ENCODE data around the gene ERMN.
A peak's percentile ranks its signal among the peaks of the same experiment; 100 is the strongest.

Gene ERMN

GRCh38 chr2:157327621-157328500 is 2.2 kb upstream of the ERMN start:
- DNase-seq = peak; percentile 56

DNA sequence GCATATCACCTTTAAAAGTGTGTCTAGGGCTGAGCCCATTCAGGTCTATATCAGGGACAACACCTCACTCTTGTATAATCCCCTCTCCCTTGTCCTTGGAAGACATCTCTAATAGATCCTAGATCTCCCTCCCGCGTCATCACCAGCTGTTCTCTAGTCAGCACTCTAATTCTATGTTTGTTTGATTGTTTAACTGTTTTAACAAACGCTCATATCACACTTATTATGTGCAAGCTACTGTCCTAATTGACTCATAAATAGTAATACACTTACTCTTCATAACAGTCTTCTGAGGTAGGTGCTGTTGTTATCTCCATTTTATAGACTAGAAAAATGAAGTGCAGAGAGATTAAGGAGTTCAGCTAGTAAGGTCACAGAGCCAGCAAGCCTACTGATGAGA is 1.6 kb upstream of the ERMN start:
- DNase-seq = no peak

- no peak for DNase-seq
Measured at GRCh38 chr2:157326698-157327097, 1.1 kb upstream of the ERMN start.

DNA sequence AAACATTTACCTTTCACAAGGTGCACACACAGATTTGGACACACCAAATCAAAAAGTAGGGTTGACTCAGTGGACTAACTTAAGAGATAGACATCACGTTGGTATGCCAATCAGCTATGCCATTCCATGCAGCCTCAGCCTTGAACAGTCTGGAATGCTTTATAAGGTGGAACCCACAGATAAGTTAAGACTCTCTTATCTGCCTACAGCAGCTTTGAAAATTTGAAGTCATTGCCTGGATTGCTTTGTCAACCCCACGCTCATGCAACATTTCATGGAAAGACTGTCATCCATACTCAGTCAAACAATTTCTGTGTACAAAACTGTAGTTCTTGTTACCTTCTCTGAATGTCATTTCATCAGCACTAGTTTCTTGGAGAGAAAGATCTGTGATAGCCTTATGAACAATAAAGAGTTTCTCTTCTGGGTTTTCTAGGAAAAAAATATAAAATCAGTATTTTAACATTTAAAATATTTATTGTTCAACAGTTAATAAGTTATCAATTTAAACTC is 1.2 kb downstream of the ERMN start:
- no peak for DNase-seq

GRCh38 chr2:157322432-157322831 is 3.2 kb downstream of the ERMN start:
- DNase-seq = no peak

DNA sequence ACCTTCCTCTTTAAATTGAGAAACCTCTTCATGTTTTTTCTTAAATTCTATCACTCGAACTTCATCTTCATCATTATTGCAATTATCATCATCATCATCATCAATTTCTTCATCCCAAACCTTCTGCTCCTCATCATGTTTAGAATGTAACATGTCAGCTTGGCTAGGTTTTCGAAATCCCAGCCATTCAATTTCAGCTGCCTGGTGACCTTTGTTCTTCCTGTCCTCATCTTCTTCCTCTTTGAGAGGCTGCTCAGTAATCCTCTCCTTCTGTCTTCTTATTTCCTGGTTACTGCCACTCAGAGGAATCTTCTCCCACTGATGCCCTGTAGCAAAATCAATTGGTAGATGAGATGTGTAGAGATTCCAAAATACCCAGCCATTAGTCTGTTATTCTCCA is 4.2 kb downstream of the ERMN start:
- DNase-seq = no peak

GRCh38 chr2:157320409-157320808 is 5.2 kb downstream of the ERMN start:
- DNase-seq = no peak

GRCh38 chr2:157319795-157320194 is 5.8 kb downstream of the ERMN start:
- DNase-seq = no peak

GRCh38 chr2:157318884-157319283 is 6.7 kb downstream of the ERMN start:
- no peak for DNase-seq

DNA sequence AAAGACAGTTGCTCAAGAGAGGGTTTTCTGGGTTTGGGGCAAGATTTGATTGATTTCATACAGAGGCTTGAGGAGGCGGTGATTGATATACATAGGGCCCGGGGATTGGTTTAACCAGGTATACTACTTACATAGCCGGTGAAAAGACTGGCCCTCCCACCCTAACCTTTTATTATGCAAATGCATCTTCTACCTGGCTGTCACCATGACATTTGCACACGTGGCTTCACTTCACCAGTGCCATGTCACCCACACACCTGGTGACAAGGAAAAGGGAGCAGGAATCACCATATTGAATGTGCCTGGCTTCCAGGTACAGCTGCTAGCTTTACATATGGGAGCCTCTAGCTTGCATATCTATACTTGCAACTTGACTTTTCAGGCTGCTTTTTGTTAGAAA is 9.7 kb downstream of the ERMN start:
- no peak for DNase-seq

DNA sequence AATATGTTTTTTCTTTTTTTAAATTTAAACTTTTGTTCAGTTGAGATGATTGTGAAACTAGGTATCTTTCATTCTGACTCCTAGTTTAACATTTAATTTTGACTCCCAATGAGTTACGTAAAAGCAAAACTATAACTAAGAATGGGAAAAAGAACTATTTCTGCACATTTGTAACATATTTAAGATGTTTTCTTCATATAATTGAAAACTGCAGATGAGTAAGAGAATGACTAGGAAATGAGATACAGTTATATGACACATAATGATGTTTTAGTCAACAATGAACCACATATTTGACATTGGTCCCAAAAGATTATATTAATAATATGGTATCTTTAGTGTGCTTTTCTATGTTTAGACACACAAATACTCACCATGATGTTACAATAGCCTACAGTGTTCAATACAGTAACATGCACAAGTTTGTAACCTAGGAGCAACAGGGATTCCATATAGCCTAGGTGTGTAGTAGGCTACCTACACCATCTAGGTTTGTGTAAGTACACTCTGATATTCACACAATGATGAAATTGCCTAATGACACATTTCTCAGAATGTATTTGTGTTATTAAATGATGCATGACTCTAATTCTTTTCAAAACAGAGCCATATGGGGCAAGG is 12.6 kb downstream of the ERMN start:
- no peak for DNase-seq

DNA sequence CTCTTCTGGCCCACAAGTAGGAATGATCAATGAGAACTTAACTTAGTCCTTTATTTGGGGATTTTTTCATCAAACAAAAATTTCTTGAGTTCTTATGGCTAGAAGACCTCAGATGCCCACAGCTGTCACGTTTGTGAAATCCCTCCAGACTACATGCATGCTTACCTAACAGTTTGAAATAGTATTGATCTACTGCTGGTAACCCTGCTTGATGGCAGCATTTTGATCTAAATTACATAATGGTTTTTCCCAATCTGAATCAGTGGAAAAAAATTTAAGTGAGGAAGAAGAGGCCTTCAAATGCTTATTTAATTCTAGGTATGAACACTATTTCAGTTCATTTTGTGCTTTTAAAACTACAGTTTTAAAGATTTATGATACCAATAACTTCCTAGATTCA is 13.9 kb downstream of the ERMN start:
- DNase-seq = no peak

DNA sequence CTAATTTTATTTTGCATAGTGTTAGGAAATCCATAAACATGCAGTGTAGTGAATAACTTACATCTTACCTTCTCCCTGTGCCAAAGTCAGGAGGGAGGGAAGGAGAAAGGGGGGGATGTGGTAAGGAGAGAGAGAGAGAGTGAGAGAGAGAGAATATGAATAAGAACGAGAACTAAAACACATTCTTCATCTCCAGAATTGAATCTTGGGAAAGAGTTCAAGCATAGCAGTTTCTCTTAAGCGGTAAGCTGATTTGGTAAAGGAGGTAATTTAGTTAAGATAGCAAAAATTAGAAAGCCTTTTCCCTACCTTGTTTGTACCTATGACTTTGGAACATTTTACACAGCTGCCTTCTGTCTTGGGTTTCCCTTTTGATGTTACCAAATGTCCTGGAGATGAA is 15.7 kb downstream of the ERMN start:
- DNase-seq = no peak

- DNase-seq = no peak
Measured at GRCh38 chr2:157307021-157307420, 18.6 kb downstream of the ERMN start.

GRCh38 chr2:157305723-157306110 is 19.9 kb downstream of the ERMN start:
- DNase-seq = no peak

DNA sequence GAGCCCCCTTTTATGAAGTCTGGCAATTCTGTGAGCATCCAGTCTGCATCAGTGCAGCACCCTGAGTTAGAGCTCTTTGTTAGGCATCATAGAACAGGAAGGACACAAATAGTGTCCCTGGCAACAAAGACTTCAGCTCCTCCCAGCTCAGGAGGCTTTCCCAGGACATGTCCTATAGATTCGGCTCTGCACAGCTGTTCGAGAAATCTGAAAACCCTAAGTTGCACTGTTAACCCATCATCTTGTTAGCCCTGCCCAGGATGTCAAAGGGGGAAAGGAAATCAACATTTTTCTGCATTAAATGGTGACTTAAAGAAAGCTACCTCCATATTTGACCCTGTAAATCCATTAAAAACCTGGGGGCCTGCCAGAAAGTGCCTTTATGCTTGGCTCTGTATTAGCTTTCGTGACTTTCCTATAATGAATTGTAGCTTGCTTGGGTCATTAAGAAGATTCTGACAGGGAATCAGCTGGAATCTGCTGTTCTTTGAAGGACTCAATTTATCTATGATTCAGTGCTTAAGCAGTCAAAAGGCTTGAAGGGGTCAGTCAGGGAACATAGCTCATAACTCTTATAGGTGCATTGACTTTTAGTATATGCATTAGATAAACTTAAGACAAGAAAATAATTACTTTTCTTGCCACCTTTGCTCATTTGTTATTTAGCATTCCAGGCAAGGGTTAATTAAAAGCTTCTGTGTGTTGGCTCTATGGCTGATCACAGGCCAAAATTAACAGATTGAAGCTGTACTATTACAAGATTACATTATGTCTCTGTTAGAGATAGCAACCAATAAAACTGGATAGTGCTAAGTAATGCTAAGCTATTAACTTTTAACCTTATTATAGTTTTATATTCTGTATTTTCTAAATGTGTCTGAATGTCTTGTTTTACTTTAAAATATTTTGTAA is 20.6 kb downstream of the ERMN start:
- no peak for DNase-seq

DNA sequence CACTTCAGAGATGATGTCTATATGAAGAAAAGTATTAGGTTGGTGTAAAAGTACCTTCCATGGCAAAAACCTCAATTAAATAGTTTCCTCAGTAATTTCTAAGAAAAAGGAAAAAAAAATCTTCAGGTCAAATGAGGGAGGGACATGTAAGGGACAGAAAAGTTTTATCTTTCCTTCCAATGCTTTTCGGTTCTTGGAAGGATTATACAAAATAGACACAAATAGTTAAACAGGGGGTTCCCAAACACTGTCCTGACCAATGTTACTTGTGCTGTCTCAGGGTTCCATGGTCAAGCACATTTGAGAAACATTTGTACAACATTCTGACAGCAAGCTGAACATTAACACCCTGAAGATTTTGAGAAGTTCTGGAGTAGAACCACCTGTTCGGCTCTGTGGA is 22.0 kb downstream of the ERMN start:
- DNase-seq = no peak

DNA sequence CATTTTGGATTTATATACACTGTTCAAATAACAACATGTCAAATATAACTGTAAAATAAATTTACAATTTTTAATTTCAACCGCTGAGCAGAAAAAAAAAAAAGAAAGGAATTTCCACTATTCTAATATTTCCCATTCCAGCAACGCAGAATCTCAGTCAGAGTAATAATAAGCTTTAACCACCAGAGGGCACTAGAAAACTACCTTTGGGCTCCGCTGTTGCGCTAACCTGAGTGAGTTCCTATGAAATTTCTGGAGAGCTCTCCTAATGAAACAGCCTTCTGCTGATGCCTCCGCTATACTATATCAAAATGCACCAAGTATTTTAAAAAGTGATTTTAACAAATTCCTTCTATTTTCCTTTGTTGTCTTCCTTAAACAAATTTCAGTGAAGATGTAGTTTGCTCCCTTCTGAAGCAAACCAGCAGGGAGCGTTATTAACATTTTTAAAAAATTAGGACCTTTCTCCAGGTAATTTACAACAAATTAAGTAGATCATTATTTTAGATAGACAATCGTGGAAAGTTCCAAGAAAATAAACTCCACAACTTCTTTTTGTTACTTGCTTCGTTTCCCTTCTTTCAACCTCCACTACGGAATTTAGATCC is 23.0 kb downstream of the ERMN start:
- DNase-seq = no peak

DNA sequence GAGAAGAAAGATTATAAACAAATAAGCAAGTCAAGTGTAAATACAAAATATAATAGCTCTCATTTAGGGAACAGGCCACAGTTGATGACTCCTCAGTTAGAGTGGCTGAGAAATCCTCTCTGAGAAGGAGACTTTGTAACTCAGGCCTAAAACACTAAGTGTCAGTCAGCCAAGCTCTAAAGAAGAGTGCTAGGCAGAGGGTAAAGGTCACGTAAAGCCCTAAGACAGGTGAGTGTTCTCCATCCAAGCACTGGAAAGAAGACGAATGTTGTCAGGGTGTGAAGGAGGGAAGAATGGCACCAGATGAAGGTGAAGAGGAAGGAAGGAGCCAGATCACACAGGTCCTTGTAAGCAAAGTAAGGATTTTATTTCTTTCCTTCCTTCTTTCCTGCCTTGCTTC is 24.3 kb downstream of the ERMN start:
- no peak for DNase-seq

DNA sequence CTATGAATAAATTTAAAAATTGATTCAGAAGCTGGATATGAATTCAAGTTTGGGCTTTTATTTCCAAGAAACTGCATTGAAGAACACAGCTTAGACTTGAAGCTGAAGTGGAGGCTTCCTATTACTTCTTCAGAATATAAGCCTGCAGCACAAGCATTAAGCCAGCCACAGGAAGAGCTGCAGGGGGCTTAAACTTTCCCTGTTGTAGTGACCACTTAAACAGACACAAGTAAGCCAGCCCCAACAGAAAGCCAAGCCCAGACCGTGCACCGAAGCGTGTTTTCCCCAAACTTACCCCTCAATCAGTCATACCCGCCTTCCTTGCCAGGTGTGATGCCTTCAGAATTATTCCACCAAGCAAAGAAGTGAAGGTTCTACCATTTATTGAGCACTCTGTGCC is 28.7 kb downstream of the ERMN start:
- DNase-seq = no peak

DNA sequence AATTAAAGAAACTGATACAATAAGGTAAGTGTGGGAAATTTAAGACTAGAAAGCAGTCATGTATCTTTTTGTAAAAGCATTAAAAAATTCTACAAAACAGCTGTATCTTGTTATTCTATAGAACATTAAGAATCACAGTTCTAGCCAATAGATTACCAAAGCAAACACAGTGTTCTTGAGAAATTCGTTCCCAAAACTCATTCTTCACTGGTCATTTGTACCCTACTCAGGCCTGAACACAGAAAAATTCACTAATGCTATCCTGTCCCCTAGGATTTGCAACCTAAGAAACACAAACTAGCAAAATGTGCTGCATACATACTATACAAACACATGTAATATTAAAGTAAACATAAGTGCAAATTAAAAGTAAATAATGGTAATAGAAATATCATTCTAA is 29.1 kb downstream of the ERMN start:
- DNase-seq = no peak

DNA sequence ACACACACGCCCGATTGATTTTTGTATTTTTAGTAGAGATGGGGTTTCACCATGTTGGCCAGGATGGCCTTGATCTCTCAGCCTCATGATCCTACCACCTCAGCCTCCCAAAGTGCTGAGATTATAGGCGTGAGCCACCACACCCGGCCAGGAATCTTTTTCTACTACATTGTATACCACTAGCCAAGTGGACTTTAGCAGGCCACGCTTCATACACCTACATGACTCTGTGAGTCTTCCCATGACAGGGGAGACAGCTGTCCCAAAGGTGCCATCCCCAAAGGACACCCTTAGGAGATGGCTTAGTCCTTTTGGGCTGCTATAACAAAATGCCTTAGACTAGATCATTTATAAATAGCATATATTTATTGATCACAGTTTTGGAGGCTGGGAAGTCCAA is 32.8 kb downstream of the ERMN start:
- no peak for DNase-seq

- DNase-seq = no peak
Measured at GRCh38 chr2:157291018-157291417, 34.6 kb downstream of the ERMN start.
